ENCODE data around the gene AXIN2.

The AXIN2 gene

DNA sequence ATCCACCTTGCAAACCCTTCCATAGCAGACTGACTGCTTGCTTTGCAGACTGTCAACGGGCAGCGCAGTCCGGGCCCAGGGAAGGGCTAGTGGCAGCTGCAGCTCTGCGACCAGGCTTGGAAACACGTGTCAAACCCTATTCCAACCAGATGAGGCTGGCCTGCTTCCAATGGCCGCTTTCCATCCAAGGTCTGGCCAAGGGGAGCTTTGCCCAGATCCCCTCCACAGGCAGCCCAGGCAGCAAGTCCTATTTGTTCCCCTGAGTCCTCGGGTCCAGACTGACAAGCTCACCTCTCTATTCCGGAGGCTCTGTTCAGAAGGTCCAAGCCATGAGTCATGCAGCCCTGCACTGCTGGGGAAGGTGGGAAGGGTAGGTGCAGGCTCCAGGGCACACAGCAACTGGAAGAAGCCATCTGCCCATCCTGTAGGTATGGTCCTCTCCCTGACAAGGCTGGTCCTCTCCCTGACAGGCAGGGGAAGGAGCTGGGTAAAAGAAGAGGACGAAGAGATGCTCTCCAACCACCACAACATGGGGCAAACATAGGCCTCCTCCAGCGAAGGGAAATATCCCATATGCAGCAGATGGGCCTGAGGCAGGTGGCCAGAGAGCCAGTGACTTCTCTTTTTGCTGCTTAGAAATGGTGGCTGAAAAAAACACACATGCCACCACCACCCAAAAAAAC, 22.6 kb upstream of the AXIN2 start:
- no peak for DNase-seq (ENCODE audit: low spot score)

GRCh38 chr17:65576939-65577338, 15.5 kb upstream of the AXIN2 start:
- DNase-seq (ENCODE audit: low spot score) = no peak

- no peak for DNase-seq (ENCODE audit: low spot score)
Measured at GRCh38 chr17:65573282-65573602, 11.8 kb upstream of the AXIN2 start.

DNA sequence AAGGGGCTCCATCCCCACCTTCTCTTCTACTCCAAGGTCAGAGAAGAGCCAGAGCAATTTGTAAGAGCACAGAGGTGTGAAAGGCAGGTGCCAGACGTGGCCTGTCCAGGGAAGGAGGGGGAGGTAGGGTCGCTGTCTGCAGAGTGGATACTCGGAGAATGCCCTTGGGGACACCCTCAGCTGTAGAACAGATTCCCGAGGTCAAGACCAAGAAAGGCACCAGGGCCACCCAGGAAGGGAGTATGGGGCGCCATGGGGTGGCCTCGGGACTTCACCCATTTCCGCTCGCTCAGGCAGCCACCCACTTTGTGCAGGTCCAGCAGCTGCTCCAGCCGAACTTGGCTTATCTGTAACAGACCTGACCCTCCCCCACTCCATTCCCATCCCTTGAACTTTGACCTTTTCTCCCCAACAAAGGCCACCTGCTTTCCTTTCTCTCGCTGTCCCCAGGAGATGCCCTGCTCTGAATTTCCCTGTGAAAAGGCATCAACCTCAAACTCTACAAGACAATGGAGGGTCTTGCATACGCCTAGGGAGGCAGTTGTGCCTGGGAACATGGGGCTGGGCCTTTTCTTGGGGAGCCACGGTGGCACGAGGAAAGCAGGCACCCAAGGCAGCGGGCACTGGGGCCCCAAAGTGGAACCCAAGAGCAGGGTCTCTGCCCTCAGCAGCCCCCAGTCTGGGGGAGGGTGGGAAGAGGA, 11.3 kb upstream of the AXIN2 start:
- no peak for DNase-seq (ENCODE audit: low spot score)

DNA sequence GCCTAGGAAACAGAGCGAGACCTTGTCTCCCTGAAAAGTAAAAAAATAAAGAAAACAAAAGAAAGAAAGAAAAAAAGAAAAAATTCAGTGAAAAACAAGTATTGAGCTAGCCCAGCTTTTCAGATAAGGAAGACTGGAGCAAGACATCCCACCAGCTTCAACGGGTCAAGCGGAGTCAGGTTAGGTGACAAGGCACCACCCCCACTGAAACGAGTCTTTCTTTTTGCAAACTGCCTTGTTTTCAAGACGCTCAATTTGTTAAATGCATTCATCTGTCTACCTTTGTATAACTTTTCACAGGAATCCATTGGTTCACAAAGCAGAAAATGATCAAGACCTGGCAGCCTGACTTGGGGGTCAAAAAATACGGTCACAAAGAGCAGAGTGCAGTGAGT, 10.7 kb upstream of the AXIN2 start:
- no peak for DNase-seq (ENCODE audit: low spot score)

DNA sequence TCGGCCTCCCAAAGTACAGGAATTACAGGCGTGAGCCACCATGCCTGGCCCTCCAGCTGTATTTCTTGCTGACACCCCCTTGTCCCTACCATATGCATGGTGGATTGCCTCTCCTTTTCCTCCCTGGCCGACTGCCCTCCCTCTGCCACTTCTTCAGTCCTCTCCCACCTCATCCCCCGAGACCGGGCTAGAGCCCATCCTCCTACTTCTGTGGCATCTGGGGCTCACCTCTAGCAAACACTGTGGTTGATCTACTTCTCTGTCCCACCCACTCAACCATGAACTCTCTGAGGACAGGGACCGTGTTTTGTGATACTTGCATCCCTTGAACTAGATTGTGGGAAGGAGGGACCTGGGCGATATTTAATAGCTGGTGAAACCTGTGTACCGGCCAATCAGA, 7.5 kb upstream of the AXIN2 start:
- DNase-seq (ENCODE audit: low spot score) = no peak

DNA sequence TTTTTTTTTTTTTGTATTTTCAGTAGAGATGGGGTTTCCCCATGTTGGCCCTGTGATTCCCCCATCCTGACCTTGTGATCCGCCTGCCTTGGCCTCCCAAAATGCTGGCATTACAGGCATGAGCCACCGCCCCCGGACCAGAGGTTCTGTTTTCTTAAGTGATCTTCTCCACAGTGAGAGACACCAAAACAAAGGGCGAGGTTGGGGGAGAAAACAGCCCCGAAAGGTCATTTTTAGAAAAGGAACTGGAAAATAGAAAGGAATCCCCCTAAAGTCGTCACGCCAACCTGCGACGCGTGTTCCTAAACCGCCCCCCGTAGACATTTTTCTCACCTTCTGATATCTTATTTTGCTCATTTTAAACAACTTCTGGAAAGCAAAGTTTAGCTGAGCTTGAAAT, 6.1 kb upstream of the AXIN2 start:
- no peak for DNase-seq (ENCODE audit: low spot score)

GRCh38 chr17:65565559-65565958, 4.1 kb upstream of the AXIN2 start:
- no peak for DNase-seq (ENCODE audit: low spot score)

DNA sequence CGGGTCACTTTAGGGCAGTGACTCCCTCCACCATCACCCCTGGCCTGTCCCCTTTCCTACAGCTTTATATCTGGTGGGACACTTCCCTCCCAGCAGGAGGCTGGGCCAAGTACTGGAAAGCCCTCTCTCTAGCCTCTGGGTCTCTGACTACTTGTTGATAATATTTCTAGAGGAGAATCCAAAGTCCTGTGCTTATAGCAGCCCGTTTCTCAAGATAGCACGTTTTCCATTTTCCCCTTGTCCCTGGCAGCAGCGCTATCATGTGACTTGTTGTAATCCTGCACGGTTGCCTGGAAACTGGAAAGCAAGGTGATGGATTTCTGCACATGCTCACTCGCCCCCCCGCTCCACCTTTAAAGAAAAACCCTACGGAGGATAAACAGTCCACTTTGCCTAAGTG, 3.3 kb upstream of the AXIN2 start:
- no peak for DNase-seq (ENCODE audit: low spot score)

DNA sequence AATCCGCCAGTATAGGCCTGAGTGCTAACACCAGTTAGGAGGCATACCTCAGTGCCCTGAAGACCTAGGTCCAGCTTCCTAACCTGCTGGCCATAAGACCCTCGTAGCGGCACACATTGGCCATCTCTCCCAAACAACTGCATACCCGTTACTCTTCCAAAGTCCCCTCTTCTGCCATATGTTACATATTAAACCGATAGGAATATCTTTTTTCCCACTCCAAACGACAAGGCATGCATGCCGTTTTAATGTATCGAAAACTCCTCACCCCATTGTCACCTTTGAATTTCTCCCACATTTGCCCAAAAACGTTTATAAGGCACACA, 721 bp upstream of the AXIN2 start:
- no peak for DNase-seq (ENCODE audit: low spot score)

DNA sequence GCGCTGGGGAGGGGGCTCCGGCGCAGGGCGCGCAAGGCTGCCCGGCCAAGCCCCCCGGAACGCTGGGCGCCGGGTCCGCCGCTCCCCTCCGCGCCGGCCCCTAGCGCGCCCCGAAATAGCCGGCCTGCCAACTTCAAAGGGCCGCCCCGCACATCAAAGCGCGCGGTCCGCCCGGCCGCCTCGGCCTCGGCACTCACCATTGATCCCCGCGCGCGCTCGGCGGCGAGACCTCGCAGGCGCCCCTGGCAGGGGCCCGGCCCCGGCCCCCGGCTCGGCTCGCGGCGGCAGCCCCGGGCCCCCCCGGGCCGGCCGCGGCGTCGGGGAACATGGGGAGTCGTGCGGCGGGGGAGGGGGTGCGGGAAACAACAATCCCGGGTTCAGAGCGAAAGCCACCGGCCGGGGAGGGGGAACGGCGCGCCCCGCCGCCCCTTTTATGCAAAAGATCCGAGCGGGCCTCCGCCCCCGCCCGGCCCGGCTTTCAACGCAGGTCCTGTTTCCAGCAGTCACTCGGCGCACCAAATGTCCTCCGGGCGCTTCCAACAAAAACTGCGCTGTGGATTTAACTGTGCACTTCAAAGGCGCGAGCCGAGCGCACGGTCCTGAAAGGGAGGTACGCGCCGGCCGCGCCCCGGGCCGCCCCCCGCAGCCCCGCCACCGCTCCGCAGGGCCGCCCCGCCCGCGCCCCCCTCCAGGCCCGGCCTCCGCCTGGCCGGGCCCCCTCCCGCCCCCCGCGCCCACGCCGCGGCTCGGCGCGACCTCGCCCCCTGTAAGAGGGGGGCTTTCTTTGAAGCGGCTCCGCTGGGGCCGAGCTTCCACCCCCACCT, 608 bp downstream of the AXIN2 start:
- DNase-seq (ENCODE audit: low spot score) = peak; percentile 60

- no peak for DNase-seq (ENCODE audit: low spot score)
Measured at GRCh38 chr17:65559804-65560627, 1.4 kb downstream of the AXIN2 start.

DNA sequence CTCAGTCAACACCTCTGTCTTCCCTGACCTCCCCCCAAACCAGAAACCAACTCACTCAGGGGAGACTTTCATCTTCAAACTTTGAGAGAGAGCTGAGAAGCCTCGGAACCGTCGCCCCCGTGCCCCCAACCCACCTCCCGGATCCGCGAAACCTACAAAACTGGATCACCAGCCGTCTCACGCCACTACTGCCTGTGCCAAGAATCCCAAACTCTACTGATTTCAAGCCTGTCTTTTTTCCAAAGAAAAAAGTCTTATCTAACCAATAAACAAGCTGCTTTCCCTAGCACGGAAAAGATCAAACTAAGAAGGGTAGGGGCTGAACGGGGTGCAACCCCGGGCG, 2.0 kb downstream of the AXIN2 start:
- DNase-seq (ENCODE audit: low spot score) = no peak

- no peak for DNase-seq (ENCODE audit: low spot score)
Measured at GRCh38 chr17:65558683-65559460, 2.6 kb downstream of the AXIN2 start.

- DNase-seq (ENCODE audit: low spot score) = no peak
Measured at GRCh38 chr17:65558311-65558682, 3.2 kb downstream of the AXIN2 start.

- DNase-seq (ENCODE audit: low spot score) = no peak
Measured at GRCh38 chr17:65557349-65558310, 3.8 kb downstream of the AXIN2 start.

DNA sequence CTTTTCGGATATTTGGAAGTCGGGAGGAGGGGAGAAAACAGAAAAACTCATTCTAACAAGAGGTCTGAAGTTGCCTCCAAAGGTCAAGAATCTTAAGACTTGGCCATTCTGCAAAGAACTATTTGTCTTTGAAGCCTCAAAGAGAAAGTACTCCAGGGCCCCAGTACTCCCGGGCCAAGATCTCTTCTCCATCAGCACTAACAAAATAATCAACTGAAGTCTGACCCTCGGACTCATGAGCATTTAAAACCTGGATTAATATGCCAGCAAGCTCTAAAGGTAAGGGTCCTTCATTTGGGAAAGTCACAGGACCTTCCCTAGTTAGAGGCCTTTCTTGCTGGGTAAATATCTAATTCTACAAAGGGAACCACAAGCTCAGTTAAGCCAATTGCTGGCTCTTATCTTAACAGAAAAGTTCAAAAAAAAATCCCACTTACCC, 4.5 kb downstream of the AXIN2 start:
- no peak for DNase-seq (ENCODE audit: low spot score)

DNA sequence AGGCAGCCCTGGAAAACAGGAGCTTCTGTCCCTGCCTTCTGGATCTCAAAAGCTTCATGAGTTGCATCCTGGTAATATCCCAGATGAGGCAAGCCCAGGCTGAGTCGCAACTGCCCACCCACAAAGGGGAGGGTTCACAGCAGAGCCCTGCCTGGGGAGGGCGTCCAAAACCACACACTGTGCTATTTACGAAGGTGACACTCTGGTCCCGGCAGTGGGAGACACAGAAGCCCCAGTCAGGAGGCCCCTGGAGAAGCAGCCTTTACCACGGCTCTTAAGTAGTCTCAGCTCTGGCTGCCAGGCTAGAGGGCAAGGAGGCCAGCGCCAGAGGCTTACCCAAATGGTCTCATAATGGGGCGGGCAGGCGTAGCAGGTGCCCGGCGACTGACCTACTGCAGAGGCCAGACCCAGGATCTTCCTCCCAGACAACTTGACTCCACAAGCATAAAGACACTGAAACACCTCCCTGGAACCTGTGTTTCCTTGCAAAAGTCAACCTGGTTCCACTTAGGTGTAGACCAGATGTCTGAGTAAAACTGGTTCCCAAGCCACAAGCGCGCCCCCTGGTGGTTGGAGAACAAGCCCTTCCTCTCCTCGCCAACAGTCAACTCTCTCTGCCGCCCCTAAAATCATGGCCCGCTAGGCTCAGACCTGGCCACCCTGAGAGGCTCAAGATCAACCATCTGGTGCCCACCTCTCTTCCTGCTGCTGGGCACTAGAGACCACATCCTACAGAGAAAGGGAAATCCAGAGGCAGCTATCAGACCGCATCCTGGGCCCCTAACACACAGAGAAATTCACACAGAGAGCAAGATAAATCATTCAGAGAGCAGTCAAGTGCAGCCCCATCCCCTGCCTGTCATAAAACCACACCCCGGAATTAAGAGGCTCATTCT, 5.2 kb downstream of the AXIN2 start:
- DNase-seq (ENCODE audit: low spot score) = peak; percentile 75

DNA sequence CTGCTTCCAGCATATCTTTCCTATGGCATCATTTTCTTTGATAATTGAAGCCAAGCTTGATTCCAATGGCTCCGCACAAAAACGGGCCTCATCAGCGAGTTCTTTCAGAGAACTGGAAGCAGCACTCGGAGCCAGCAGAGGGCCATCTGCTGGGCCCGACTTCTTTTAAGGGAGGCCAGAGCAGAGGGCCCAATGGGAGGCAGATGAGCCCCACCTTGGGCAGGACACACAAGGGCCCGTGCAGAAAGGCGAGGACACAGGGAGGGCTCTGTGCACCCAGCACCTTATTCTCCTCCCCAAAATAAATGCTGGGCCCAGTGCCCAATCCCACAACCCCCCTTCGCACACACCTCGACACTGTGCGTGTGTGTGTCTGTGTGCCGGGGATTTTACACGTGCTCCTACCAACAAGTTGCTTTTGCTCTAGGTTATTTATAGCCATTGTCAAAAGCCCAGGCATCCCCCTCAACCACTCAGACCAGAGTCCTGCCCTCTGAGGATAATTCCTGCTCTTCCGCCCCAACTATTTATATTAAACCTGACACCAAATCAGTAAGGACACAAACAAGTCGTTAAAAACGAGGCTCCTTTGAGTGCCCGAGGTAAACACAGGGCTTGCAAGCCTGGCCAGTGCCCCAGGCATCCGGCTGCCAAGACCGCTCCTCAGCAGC, 6.8 kb downstream of the AXIN2 start:
- no peak for DNase-seq (ENCODE audit: low spot score)
